Measurements from ENCODE around the gene PRKCH.

Gene PRKCH

DNA sequence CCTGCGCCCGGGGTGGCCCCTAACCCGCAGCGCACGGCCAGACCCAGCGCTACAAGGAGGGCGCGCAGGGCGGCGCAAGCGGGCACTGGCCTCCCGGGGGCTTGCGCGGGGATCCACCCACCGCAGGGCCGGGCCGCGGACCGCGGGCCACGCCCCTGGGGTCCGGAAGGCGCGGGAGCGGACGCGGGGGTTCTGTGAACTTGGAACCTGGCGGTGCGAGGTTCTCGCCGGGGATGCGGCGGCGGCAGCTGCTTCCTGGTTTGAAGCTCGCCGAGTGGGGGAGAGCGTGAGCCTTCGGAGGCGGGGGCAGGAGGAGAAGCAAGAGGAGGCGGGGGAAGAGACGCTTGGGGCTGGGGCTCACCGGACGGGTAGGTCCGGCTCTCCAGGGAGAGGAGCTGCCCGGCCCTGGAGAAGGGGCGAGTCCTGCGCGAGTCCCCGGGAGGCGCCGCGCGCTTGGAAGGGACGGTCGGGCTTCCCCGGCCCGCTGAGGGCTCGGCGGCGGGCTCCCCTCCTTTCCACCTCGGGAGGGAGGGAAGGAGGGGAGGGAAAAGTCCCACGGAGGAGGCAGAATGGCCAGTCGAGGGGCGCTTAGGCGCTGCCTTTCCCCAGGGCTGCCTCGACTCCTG, at the start of gene PRKCH:
Gene PRKCH, plus strand, starts transcription at position 195 of the 626 bp plus-strand sequence. CDS start 523 bp downstream, outside the sequence.
- TF ChIP-seq, protein P1, sequence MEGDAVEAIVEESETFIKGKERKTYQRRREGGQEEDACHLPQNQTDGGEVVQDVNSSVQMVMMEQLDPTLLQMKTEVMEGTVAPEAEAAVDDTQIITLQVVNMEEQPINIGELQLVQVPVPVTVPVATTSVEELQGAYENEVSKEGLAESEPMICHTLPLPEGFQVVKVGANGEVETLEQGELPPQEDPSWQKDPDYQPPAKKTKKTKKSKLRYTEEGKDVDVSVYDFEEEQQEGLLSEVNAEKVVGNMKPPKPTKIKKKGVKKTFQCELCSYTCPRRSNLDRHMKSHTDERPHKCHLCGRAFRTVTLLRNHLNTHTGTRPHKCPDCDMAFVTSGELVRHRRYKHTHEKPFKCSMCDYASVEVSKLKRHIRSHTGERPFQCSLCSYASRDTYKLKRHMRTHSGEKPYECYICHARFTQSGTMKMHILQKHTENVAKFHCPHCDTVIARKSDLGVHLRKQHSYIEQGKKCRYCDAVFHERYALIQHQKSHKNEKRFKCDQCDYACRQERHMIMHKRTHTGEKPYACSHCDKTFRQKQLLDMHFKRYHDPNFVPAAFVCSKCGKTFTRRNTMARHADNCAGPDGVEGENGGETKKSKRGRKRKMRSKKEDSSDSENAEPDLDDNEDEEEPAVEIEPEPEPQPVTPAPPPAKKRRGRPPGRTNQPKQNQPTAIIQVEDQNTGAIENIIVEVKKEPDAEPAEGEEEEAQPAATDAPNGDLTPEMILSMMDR (IDR thresholded peaks at IDR 0.05; ENCODE audit: low read depth, low read length, missing control alignments) = peak; percentile 19
- in situ Hi-C loops (cut with HindIII; ENCODE audit: low sequenced_read_pairs) = no loop called here
- peak within 1 kb of the TSS; percentile 49 for H3K4me3 ChIP-seq (ENCODE audit: low read depth, low read length)
- peak; percentile 11 for DNase-seq (ENCODE audit: low read depth)

DNA sequence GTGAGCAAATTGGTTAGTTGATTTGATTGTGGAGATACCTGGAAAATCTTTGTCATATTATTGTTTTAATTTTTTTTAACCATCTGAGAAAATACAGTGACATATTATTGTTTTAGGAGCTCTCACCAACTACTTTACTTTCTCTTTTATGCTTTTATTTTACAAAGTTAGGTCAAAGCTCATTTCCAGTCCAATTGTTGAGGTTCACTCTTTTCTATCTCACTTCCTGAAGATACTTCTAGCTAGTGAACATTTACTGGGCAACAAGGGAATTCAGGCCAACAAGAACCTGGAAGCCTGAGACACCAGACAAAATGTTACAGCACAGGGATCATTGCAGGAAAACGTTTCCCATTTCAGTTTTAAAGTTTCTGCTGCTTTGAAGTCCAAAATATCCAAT, 44.1 kb upstream of the PRKCH start:
- TF ChIP-seq, protein P1 (IDR thresholded peaks at IDR 0.05; ENCODE audit: low read depth, low read length, missing control alignments) = no peak

DNA sequence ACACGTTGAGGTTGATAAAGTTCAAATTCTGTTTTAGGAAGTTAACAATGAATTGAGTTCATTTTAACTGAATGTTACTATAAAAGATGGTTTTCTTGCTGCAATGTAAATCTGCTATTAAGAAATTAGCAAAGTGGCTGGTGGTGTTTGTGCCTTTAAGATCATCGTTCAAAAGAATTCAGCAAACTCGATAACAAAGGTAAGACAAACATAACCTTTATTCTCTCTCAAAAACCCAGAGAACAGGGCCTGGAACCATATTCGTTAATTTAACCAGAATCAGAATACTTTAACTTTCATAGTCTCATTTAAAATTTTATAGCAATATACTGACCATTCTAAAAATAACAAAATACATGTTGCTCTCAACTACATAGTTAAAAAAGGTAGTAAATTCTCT, 43.6 kb upstream of the PRKCH start:
- TF ChIP-seq, protein P1 (IDR thresholded peaks at IDR 0.05; ENCODE audit: low read depth, low read length, missing control alignments) = no peak
- DNase-seq (ENCODE audit: low read depth) = no peak
- no peak overlapping the region for H3K4me3 ChIP-seq (ENCODE audit: low read depth, low read length)
- in situ Hi-C loops (cut with HindIII; ENCODE audit: low sequenced_read_pairs) = no loop called here

More for the DNA sequence above, 44.1 kb upstream of the PRKCH start:
- H3K4me3 ChIP-seq (ENCODE audit: low read depth, low read length) = no peak overlapping the region
- in situ Hi-C loops (cut with HindIII; ENCODE audit: low sequenced_read_pairs) = no loop called here
- no peak for DNase-seq (ENCODE audit: low read depth)

DNA sequence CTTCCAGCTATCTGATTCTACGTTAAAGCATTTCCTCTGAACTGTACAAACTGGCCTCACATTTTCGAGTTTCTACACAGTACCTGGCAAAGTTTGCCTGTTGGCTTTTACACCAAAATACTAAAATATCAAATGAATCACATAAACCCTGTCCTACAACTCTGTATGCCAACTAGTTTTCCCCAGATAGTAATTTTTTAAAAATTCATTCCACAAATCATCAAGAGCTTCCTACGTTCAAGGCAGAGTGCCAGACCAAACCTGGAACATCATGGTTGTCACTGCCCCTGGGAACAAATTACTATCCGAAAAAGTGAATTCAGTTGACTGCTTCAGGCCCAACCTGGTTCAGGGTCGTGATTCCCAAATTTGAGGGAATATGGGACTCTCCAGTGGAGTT, 42.3 kb upstream of the PRKCH start:
- DNase-seq (ENCODE audit: low read depth) = no peak
- H3K4me3 ChIP-seq (ENCODE audit: low read depth, low read length) = no peak overlapping the region
- in situ Hi-C loops (cut with HindIII; ENCODE audit: low sequenced_read_pairs) = no loop called here
- TF ChIP-seq, protein P1 (IDR thresholded peaks at IDR 0.05; ENCODE audit: low read depth, low read length, missing control alignments) = no peak

DNA sequence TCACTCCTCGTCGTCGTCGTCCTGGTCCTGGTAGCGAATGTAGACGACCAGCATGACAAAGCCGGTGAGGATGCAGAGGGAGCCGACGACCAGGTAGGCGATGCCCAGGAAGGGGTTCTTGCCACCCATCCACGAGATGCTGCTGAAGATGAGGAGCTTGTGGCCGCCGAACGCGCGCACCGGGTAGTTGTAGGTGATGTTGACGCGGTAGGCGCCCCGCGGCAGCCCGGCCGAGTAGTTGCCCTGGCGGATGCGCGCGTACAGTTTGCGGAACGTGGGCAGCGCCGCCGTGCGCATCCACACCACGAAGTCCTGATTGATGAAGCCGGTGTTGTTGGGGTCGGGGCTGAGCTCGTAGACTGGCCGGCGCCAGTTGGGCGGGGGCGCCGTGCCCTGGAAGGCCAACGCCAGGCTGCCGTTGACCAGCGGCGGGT, 41.3 kb upstream of the PRKCH start:
- TF ChIP-seq, protein P1 (IDR thresholded peaks at IDR 0.05; ENCODE audit: low read depth, low read length, missing control alignments) = no peak
- in situ Hi-C loops (cut with HindIII; ENCODE audit: low sequenced_read_pairs) = no loop called here
- DNase-seq (ENCODE audit: low read depth) = no peak
- H3K4me3 ChIP-seq (ENCODE audit: low read depth, low read length) = peak overlapping the region; percentile 33

DNA sequence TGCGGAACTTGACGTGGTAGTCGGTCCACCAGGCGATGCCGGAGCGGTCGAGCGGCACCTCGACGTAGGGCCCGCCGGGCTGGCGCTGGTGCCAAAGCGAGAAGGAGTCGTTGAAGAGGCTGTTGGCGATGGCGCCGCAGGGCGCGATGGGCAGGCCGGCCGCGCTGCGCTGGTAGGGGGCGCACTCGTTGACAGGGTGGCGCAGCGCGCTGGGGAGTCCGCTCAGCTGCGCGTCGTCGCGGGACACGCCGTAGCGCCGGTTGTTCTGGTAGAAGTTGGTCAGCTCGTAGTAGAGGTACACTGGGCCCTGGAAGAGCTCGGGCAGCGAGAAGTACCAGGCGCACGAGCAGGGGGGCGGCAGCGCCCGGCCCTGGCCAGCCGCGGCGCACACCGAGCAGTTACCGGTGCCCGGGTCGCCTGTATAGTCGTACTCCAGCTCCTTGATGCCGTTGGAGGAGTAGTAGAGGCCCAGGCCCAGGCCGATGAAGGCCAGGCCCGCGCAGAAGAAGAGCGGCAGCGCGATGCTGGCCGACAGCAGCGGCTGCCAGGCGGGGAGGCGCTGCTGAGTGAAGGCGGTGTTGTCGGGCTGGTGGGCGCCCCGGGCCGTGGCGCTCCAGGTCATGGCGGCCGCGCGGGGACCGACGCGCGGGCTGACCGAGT, 40.7 kb upstream of the PRKCH start:
- TF ChIP-seq, protein P1 (IDR thresholded peaks at IDR 0.05; ENCODE audit: low read depth, low read length, missing control alignments) = peak; percentile 32
- peak overlapping the region; percentile 33 for H3K4me3 ChIP-seq (ENCODE audit: low read depth, low read length)
- in situ Hi-C loops (cut with HindIII; ENCODE audit: low sequenced_read_pairs) = no loop called here
- no peak for DNase-seq (ENCODE audit: low read depth)

Measured in astrocyte of the cerebellum (primary cell).